NCI-H82 treated with DMSO at 0.1 percent for 48 hours (cell line): ENCODE measurements around the gene GSG1L2.

Source experiments
- DNase-seq: peaks from one replicate; lab custom pipeline; 2025; ENCODE audit not compliant: unreplicated experiment; lab: John Stamatoyannopoulos, UW

The GSG1L2 gene

GRCh38 chr17:9825641-9826150 lies 3.8 kb upstream of the GSG1L2 start, which contains the start of gene GLP2R:
GLP2R (plus strand) TSS chr17:9825924; CDS start chr17:9826064, 140 bp downstream.
- no peak for DNase-seq

- DNase-seq, result no peak
Measured at GRCh38 chr17:9824797-9825338, 3.0 kb upstream of the GSG1L2 start.

- no peak for DNase-seq
Measured at GRCh38 chr17:9824094-9824493, 2.2 kb upstream of the GSG1L2 start.

GRCh38 chr17:9820448-9820847 lies 1.4 kb downstream of the GSG1L2 start:
- no peak for DNase-seq

- no peak for DNase-seq
Measured at GRCh38 chr17:9818760-9819159, 3.1 kb downstream of the GSG1L2 start.

- DNase-seq, result no peak
Measured at GRCh38 chr17:9817086-9817485, 4.8 kb downstream of the GSG1L2 start.

GRCh38 chr17:9816472-9816871 lies 5.4 kb downstream of the GSG1L2 start:
- no peak for DNase-seq

- no peak for DNase-seq
Measured at GRCh38 chr17:9814337-9814945, 7.4 kb downstream of the GSG1L2 start.

GRCh38 chr17:9813166-9813565 lies 8.7 kb downstream of the GSG1L2 start:
- no peak for DNase-seq

GRCh38 chr17:9811537-9811936 lies 10.3 kb downstream of the GSG1L2 start:
- no peak for DNase-seq

- no peak for DNase-seq
Measured at GRCh38 chr17:9811086-9811485, 10.8 kb downstream of the GSG1L2 start.

- DNase-seq, result no peak
Measured at GRCh38 chr17:9810100-9810949, 11.6 kb downstream of the GSG1L2 start.

- DNase-seq, result no peak
Measured at GRCh38 chr17:9809409-9809808, 12.5 kb downstream of the GSG1L2 start.

- DNase-seq, result no peak
Measured at GRCh38 chr17:9806699-9807098, 15.2 kb downstream of the GSG1L2 start.

GRCh38 chr17:9805769-9806168 lies 16.1 kb downstream of the GSG1L2 start:
- DNase-seq, result no peak

GRCh38 chr17:9802697-9803096 lies 19.2 kb downstream of the GSG1L2 start:
- DNase-seq, result no peak

GRCh38 chr17:9802294-9802693 lies 19.6 kb downstream of the GSG1L2 start:
- no peak for DNase-seq

GRCh38 chr17:9801505-9801904 lies 20.4 kb downstream of the GSG1L2 start:
- DNase-seq, result no peak

GRCh38 chr17:9798724-9799123 lies 23.2 kb downstream of the GSG1L2 start:
- no peak for DNase-seq

GRCh38 chr17:9798008-9798407 lies 23.9 kb downstream of the GSG1L2 start:
- DNase-seq, result no peak

- no peak for DNase-seq
Measured at GRCh38 chr17:9792181-9792840, 29.6 kb downstream of the GSG1L2 start.
